Posterior vena cava (tissue), 2 donors: ENCODE results near the gene METTL16. TPM values are rescaled to one million over a fixed set of nuclear protein-coding genes. Genes with fewer than 3 reads are reported as not detected.

Source experiments
- DNase-seq: peaks from one replicate; pipeline ENCODE4 v3.0.0-alpha.2; 2020; ENCODE audit warnings: low spot score
- intact Hi-C, 2 donors: fragments of 100-400 bp; cut with DNase I; formaldehyde crosslinking; loops; one replicate each; pipeline versions ENCODE4 v1.14.1 to v1.14.2; 2022 to 2023
- total RNA-seq, 2 donors: library from RNA; stranded (reverse); fragmentation: NEBNext Ultra II Directional; extraction: Animal tissue kit (Norgen Biotek cat#: 25700); gene quantifications; one replicate each; pipeline ENCODE4 v1.2.1, GENCODE V29; 2021
- donor health status: DM: yes; HTN: yes; CAD: no.
- donor health status: DM: yes; HTN: yes; CAD: no.

METTL16 gene
- total RNA-seq, 2 donors from 2014 or later: 27.6 to 29.4 TPM

GRCh38 chr17:2388020-2388682 lies 123.5 kb downstream of the METTL16 start:
- intact Hi-C loops: no loop called here
- DNase-seq: no peak

- DNase-seq: no peak
- intact Hi-C loops: no loop called here
Observed at GRCh38 chr17:2387086-2388019, 124.3 kb downstream of the METTL16 start.

- no peak for DNase-seq
- intact Hi-C loops: no loop called here
Observed at GRCh38 chr17:2386400-2387085, 125.1 kb downstream of the METTL16 start.

- DNase-seq: no peak
- intact Hi-C loops: no loop called here
Observed at GRCh38 chr17:2385240-2386210, 126.2 kb downstream of the METTL16 start.

GRCh38 chr17:2384439-2385127 lies 127.1 kb downstream of the METTL16 start:
- intact Hi-C loops: loop anchor here in 1 of 2 donors (5.0 kb wide), 1 partner anchor 33 kb away; no protein-coding TSS in a partner anchor
- no peak for DNase-seq

- intact Hi-C loops: loop anchor here (2.0 to 5.0 kb wide), 2 partner anchors 33 to 34 kb away; no protein-coding TSS in a partner anchor
- no peak for DNase-seq
Observed at GRCh38 chr17:2383628-2384167, 128.0 kb downstream of the METTL16 start.

- intact Hi-C loops: loop anchor here in 1 of 2 donors (5.0 kb wide), 1 partner anchor 36 kb away; no protein-coding TSS in a partner anchor
- DNase-seq: no peak
Observed at GRCh38 chr17:2380950-2381649, 130.6 kb downstream of the METTL16 start.

GRCh38 chr17:2380226-2380922 lies 131.3 kb downstream of the METTL16 start:
- intact Hi-C loops: loop anchor here in 1 of 2 donors (5.0 kb wide), 1 partner anchor 37 kb away; no protein-coding TSS in a partner anchor
- DNase-seq: no peak

- no peak for DNase-seq
- intact Hi-C loops: loop anchor here in 1 of 2 donors (5.0 kb wide), 1 partner anchor 38 kb away; no protein-coding TSS in a partner anchor
Observed at GRCh38 chr17:2379489-2380225, 132.0 kb downstream of the METTL16 start.

GRCh38 chr17:2378905-2379304 lies 132.8 kb downstream of the METTL16 start:
- intact Hi-C loops: no loop called here
- DNase-seq: no peak

GRCh38 chr17:2377659-2378058 lies 134.0 kb downstream of the METTL16 start:
- intact Hi-C loops: loop anchor here in 1 of 2 donors (1.0 kb wide), 1 partner anchor 28 kb away; no protein-coding TSS in a partner anchor
- no peak for DNase-seq

- no peak for DNase-seq
- intact Hi-C loops: no loop called here
Observed at GRCh38 chr17:2376107-2376506, 135.6 kb downstream of the METTL16 start.

GRCh38 chr17:2375406-2375805 lies 136.3 kb downstream of the METTL16 start:
- intact Hi-C loops: no loop called here
- no peak for DNase-seq

- DNase-seq: no peak
- intact Hi-C loops: no loop called here
Observed at GRCh38 chr17:2374549-2375285, 137.0 kb downstream of the METTL16 start.

- DNase-seq: no peak
- intact Hi-C loops: no loop called here
Observed at GRCh38 chr17:2373179-2373578, 138.5 kb downstream of the METTL16 start.
